ENCODE results near the gene PCDHAC2. TPM values are rescaled to one million over a fixed set of nuclear protein-coding genes. Genes with fewer than 3 reads are reported as not detected.

Gene PCDHAC2, protein sequence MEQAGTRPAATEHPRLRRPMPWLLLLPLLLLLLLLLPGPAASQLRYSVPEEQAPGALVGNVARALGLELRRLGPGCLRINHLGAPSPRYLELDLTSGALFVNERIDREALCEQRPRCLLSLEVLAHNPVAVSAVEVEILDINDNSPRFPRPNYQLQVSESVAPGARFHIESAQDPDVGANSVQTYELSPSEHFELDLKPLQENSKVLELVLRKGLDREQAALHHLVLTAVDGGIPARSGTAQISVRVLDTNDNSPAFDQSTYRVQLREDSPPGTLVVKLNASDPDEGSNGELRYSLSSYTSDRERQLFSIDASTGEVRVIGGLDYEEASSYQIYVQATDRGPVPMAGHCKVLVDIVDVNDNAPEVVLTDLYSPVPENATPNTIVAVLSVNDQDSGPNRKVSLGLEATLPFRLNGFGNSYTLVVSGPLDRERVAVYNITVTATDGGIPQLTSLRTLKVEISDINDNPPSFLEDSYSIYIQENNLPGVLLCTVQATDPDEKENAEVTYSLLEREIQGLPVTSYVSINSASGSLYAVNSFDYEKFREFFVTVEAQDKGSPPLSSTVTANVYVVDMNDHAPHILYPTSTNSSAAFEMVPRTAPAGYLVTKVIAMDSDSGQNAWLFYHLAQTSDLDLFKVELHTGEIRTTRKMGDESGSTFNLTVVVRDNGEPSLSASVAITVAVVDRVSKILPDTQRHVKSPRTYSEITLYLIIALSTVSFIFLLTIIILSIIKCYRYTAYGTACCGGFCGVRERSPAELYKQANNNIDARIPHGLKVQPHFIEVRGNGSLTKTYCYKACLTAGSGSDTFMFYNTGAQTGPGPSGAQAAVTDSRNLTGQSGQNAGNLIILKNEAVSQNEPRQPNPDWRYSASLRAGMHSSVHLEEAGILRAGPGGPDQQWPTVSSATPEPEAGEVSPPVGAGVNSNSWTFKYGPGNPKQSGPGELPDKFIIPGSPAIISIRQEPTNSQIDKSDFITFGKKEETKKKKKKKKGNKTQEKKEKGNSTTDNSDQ
- not detected for total RNA-seq

DNA sequence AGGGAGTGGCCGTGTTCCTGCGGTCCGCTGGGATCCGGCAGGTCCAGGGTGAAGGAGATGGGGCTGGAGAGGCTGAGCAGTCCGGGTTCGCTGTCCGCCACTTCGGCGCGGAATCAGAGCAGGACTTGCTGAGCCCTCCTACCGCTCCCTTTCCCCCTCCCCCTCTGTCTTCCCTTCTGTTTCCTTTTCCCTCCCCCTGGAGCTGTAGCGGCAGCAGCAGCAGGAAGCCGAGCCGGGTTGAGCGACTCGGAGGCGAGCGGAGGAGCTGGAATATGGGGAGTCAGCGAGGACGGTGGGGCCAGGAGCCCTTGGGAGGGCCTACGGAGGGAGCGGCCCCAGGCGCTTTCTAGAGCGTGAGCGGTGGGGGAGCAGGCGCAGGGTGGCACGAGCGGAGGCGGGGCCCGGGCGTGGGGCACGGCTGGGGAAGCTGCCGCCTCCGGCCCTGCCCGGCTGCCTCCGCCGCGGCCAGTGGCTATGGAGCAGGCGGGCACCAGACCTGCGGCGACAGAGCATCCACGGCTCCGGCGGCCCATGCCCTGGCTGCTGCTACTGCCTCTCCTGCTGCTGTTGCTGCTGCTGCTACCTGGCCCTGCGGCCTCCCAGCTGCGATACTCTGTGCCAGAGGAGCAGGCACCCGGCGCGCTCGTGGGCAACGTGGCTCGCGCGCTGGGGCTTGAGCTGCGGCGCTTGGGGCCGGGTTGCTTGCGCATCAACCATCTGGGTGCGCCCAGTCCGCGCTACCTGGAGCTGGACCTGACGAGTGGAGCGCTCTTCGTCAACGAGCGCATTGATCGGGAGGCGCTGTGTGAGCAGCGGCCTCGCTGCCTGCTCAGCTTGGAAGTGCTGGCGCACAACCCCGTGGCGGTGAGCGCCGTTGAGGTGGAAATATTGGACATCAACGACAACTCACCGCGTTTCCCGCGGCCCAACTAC, at the start of gene PCDHAC2:
TSS of gene PCDHAC2 (plus strand) at position 184 of the 933 bp plus-strand sequence. CDS start at position 475, 291 bp downstream.
- Mint-ChIP-seq H3K27ac (no peak within 1 kb of the TSS), H3K4me1 (ENCODE audit: low read depth) (no peaks in the 10 kb centered on the region), H3K9me3 (no peaks in the 10 kb centered on the region), H3K4me3 (no peak within 1 kb of the TSS), H3K36me3 (ENCODE audit: low read depth) (no peaks in the 10 kb centered on the region), H3K27me3 (peaks cover 29% of the 10 kb centered on the region)
- CTCF ChIA-PET: no interaction called here
- POLR2A ChIA-PET: no interaction called here
- no peak for DNase-seq
- ATAC-seq: no peak
- no peak for TF ChIP-seq CTCF (IDR thresholded peaks at IDR 0.05)
- intact Hi-C loops (cut with micrococcal nuclease): no loop called here

- H3K4me3 Mint-ChIP-seq: no peak overlapping the region
- ATAC-seq (no peak), DNase-seq (no peak)
- no peak for TF ChIP-seq CTCF (IDR thresholded peaks at IDR 0.05)
- H3K27me3 Mint-ChIP-seq: peaks cover 42% of the 10 kb centered on the region
- intact Hi-C loops (cut with micrococcal nuclease): no loop called here
- POLR2A ChIA-PET: no interaction called here
- peaks cover 6% of the 10 kb centered on the region for H3K9me3 Mint-ChIP-seq
- CTCF ChIA-PET: no interaction called here
- peaks cover 1% of the 10 kb centered on the region for H3K36me3 Mint-ChIP-seq (ENCODE audit: low read depth)
- peaks cover 9% of the 10 kb centered on the region for H3K4me1 Mint-ChIP-seq (ENCODE audit: low read depth)
- H3K27ac Mint-ChIP-seq: no peak overlapping the region
Measured at GRCh38 chr5:140923601-140924000, 42.7 kb upstream of the PCDHAC2 start.

- no peak for DNase-seq
- ATAC-seq: no peak
- ChIA-PET CTCF (interaction anchor here (0.7 to 0.9 kb wide), 2 partner anchors 11 to 185 kb away, joined by 3 read pairs; no protein-coding TSS in a partner anchor), POLR2A (no interaction called here)
- Mint-ChIP-seq H3K27me3 (peaks cover 47% of the 10 kb centered on the region), H3K4me3 (peak within 1 kb of the TSS; percentile 17), H3K27ac (no peak within 1 kb of the TSS), H3K4me1 (ENCODE audit: low read depth) (peaks cover 9% of the 10 kb centered on the region), H3K9me3 (peaks cover 6% of the 10 kb centered on the region), H3K36me3 (ENCODE audit: low read depth) (peaks cover 1% of the 10 kb centered on the region)
- TF ChIP-seq CTCF (IDR thresholded peaks at IDR 0.05): no peak
- intact Hi-C loops (cut with micrococcal nuclease): no loop called here
Measured at GRCh38 chr5:140925806-140926442, 40.4 kb upstream of the PCDHAC2 start, which contains the start of gene PCDHAC1. PCDHAC1 (plus strand) TSS chr5:140926299; CDS start chr5:140926893, 594 bp downstream.

- intact Hi-C loops (cut with micrococcal nuclease): no loop called here
- peak overlapping the region; percentile 17 for H3K4me3 Mint-ChIP-seq
- peaks cover 6% of the 10 kb centered on the region for H3K9me3 Mint-ChIP-seq
- H3K36me3 Mint-ChIP-seq (ENCODE audit: low read depth): peaks cover 1% of the 10 kb centered on the region
- CTCF ChIA-PET: interaction anchor here (0.7 to 1.2 kb wide), 6 partner anchors 10 to 185 kb away, joined by 3 to 5 read pairs (median 3); no protein-coding TSS in a partner anchor
- peak; percentile 26 for TF ChIP-seq CTCF (IDR thresholded peaks at IDR 0.05)
- peak; percentile 39 for ATAC-seq
- H3K4me1 Mint-ChIP-seq (ENCODE audit: low read depth): peaks cover 9% of the 10 kb centered on the region
- POLR2A ChIA-PET: no interaction called here
- DNase-seq: peak; percentile 47
- peaks cover 47% of the 10 kb centered on the region for H3K27me3 Mint-ChIP-seq
- H3K27ac Mint-ChIP-seq: no peak overlapping the region
Measured at GRCh38 chr5:140926443-140927227, 39.6 kb upstream of the PCDHAC2 start.

Measured in activated CD8-positive, alpha-beta T cell treated with anti-CD3 and anti-CD28 coated beads for 36 hours (primary cell).